HEK293 (cell line): ENCODE measurements around the gene ODAPH.

Experiments
- CTCF ChIP-seq: fragments of 450-650 bp; formaldehyde crosslinking; IDR thresholded peaks from 2 replicates; pipeline ENCODE4 v1.5.1; 2016; ENCODE audit warnings: missing biosample characterization, missing genetic modification characterization
- PBX3 ChIP-seq: sonication (generic); formaldehyde crosslinking; IDR thresholded peaks from 2 replicates; pipeline ENCODE4 v1.8.1; 2022; ENCODE audit warnings: mild to moderate bottlenecking, moderate library complexity, missing genetic modification reagents
- TCF7L2 ChIP-seq: IDR thresholded peaks from 2 replicates; pipeline ENCODE4 v1.6.1; 2011; ENCODE audit warnings: low read depth, mild to moderate bottlenecking, inconsistent platforms, low read length, moderate library complexity, borderline replicate concordance
- ZNF518A ChIP-seq: fragments of 450-650 bp; formaldehyde crosslinking; conservative IDR thresholded peaks from 2 replicates; pipeline ENCODE4 v1.5.1; 2016; ENCODE audit warnings: low read depth, missing biosample characterization, missing genetic modification characterization
- ZNF639 ChIP-seq: fragments of 450-650 bp; formaldehyde crosslinking; IDR thresholded peaks from 2 replicates; pipeline ENCODE4 v1.5.1; 2016; ENCODE audit warnings: missing biosample characterization, missing genetic modification characterization
- ZNF660 ChIP-seq: fragments of 450-650 bp; IDR thresholded peaks from 2 replicates; pipeline ENCODE4 v1.5.1; 2018; ENCODE audit warnings: missing biosample characterization, mild to moderate bottlenecking, missing genetic modification characterization

GRCh38 chr4:75545526-75545925 is 10.3 kb upstream of the ODAPH start:
- TF ChIP-seq ZNF660 (tag by site-specific recombination) = no peak
- no peak for TF ChIP-seq CTCF
- TF ChIP-seq PBX3 (CRISPR knock-in tag) = no peak
- no peak for TF ChIP-seq ZNF518A (tag by site-specific recombination)
- TF ChIP-seq ZNF639 (tag by site-specific recombination) = no peak
- no peak for TF ChIP-seq TCF7L2
